Esophagus squamous epithelium (tissue), 4 donors: ENCODE measurements around the gene CXCL9.

Source experiments
- POLR2A ChIP-seq, 4 donors: fragments of 450-650 bp; IDR thresholded peaks; one replicate each; pipeline ENCODE4 v1.6.1; 2017; ENCODE audit warnings: antibody characterized with exemption in 4 of 4, mild to moderate bottlenecking in 4 of 4, moderate library complexity in 3 of 4
- TF ChIP-seq, protein P1 (sequence below), 6 experiments: fragments of 450-650 bp in 4 of 6; fragments of 200-600 bp in 2 of 6; sonication (generic) in 2 of 6; IDR thresholded peaks; one replicate each; pipeline ENCODE4 v1.5.1; 2016 to 2019; ENCODE audit warnings: antibody characterized with exemption in 6 of 6, mild to moderate bottlenecking in 4 of 6, moderate library complexity in 4 of 6

DNA sequence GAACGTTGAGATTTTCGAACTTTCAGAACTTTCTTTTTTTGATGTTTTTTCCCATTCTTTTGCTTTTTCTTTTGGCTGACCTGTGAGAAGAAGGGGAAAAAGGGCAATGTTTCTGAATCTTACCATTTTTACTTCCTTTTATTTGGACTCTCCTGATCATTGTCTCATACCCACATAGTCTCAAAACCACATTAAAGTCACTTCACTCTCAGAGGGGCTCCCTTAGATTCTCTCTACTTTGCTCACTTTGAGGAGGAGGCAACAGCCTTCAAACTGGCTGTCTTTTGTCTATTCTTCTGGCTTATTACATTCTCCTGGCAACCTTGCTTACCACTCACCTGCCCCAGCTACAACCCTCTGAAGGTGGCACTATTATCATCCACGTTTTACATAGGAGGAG lies 3.7 kb downstream of the CXCL9 start:
- TF ChIP-seq, protein P1, sequence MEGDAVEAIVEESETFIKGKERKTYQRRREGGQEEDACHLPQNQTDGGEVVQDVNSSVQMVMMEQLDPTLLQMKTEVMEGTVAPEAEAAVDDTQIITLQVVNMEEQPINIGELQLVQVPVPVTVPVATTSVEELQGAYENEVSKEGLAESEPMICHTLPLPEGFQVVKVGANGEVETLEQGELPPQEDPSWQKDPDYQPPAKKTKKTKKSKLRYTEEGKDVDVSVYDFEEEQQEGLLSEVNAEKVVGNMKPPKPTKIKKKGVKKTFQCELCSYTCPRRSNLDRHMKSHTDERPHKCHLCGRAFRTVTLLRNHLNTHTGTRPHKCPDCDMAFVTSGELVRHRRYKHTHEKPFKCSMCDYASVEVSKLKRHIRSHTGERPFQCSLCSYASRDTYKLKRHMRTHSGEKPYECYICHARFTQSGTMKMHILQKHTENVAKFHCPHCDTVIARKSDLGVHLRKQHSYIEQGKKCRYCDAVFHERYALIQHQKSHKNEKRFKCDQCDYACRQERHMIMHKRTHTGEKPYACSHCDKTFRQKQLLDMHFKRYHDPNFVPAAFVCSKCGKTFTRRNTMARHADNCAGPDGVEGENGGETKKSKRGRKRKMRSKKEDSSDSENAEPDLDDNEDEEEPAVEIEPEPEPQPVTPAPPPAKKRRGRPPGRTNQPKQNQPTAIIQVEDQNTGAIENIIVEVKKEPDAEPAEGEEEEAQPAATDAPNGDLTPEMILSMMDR (IDR thresholded peaks at IDR 0.05), result no peak
- no peak for TF ChIP-seq POLR2A (IDR thresholded peaks at IDR 0.05)
